Testis (tissue), 2 donors: Measurements from ENCODE around the gene FAM3B.

ENCODE experiments used
- CTCF ChIP-seq, 3 experiments: fragments of 450-650 bp in 2 of 3; fragments of 200-600 bp in 1 of 3; sonication (generic) in 1 of 3; IDR thresholded peaks; one replicate each; pipeline ENCODE4 v1.5.1; 2016 to 2019; ENCODE audit warnings: antibody characterized with exemption in 3 of 3, mild to moderate bottlenecking in 2 of 3, moderate library complexity in 1 of 3
- POLR2A ChIP-seq: fragments of 450-650 bp; IDR thresholded peaks from one replicate; pipeline ENCODE4 v1.6.1; 2017; ENCODE audit warnings: antibody characterized with exemption, mild to moderate bottlenecking, moderate library complexity

GRCh38 chr21:41277846-41278245 lies 38.8 kb upstream of the FAM3B start:
- no peak for TF ChIP-seq POLR2A
- TF ChIP-seq CTCF (IDR thresholded peaks at IDR 0.05), result no peak
